NCI-H446 treated with DMSO at 0.1 percent for 48 hours (cell line): ENCODE measurements around the gene GPR179.
A peak's percentile ranks its signal among the peaks of the same experiment; 100 is the strongest.
"Not testable (repeated sequence)": the region's sequence is repeated elsewhere in the genome, so short reads cannot be mapped to it uniquely, and the experiment has no call there.

Experiments
- DNase-seq: peaks from one replicate; lab custom pipeline; 2025; lab: John Stamatoyannopoulos, UW

Gene GPR179

DNA sequence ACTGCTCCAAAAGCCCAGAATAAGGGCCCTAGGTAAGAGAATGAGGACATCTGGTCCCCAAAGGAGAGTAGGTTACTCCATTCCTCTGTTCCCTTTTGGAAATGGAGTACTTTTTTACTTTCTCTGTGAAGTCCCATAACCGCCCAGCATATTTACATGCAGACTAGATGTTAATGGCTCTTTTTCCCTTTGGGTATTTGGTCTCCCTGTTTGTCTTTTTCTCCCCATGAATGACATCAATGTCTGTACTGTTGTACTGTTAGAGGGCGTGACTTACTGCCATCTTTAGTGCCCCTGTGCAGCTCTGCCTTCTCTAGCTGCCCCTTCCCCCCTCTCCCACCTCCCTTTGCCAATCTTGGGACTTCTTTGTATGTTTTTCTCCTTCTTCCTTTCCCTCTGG is 19.0 kb downstream of the GPR179 start:
- DNase-seq, result no peak

DNA sequence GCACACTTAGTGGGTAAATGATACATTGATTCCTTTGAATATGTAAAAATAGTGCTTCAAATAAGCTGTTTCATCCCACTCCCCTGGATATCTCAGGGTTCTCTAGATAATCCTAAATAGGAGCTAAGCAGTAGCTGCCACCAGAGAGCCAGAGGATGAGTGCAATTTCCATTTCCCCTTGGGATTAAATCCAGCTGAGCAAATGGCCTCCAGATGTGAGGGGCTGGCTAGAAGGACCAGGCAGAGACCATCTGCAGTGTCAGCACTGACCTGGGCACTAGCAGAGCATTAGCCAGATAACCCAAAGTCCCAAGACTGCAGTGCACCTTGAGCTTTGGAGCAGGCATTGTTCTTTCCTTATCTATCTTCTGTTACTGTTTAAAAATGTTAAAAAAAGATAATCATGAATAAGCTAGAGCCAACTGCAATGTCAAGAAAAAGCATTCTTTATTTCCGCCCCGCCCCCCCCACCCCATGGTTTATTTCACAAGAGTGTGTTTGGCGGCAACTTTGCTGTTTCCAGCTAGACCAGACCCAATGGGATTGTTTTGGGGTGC is 19.5 kb downstream of the GPR179 start:
- no peak for DNase-seq

GRCh38 chr17:38322897-38323296 is 20.9 kb downstream of the GPR179 start:
- no peak for DNase-seq

GRCh38 chr17:38322156-38322779 is 21.5 kb downstream of the GPR179 start:
- no peak for DNase-seq

DNA sequence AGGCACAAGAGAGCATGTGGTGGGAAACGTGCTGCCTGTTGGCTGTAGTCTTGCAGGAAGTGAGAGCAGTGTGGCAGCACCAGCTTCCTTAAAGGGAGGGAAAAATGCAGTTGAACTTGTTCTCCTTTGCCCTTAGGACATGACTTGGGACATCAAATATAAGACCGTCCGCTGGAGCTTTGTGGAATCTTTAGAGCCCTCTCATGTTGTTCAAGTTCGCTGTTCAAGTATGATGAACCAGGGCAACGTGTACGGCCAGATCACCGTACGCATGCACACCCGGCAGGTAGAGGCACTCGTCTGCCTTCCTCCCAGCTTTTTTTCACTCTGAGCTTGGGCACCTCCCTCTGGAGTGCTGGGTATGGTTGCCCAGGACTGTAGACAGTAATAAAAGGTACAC is 23.3 kb downstream of the GPR179 start:
- no peak for DNase-seq

GRCh38 chr17:38317081-38317480 is 26.7 kb downstream of the GPR179 start:
- no peak for DNase-seq

GRCh38 chr17:38315497-38315896 is 28.3 kb downstream of the GPR179 start:
- no peak for DNase-seq

GRCh38 chr17:38296834-38297517 is 46.8 kb downstream of the GPR179 start, which contains the start of gene MRPL45:
Gene MRPL45, plus strand, starts transcription at chr17:38297168. Its CDS starts 16 bp downstream, at chr17:38297184.
- peak; percentile 83 for DNase-seq

DNA sequence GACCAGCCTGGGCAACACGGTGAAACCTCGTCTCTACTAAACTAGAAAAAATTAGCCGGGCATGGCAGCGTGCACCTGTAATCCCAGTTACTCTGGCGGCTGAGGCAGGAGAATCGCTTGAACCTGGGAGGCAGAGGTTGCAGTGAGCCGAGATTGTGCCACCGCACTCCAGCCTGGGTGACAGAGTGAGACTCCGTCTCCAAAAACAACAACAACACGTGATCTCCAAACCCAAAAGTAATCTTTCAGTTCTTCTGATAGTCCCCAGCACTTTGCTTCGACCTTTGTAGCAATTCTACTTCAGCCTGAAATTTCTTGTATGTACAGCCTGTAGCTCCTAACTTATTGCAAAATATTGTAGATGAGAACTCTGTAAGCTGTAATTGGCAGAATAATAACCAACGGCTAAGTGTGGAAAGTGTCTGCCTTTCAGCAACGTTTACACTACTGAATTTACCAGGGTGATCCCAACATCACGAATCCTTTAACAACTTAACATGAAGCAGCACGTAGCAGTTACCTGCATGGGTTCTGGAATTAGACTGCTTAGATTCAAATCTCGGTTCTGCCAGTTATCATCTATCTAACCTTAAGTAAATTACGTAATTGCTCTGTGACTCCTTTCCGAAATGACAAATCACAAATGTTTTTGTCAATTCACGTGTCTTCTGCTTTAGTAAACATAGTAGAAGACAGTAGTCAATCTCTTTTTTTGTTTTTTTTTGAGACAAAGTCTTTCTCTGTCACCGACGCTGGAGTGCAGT is 48.0 kb downstream of the GPR179 start:
- not testable (repeated sequence) for DNase-seq

GRCh38 chr17:38289760-38290159 is 54.0 kb downstream of the GPR179 start:
- DNase-seq, result not testable (repeated sequence)

- not testable (repeated sequence) for DNase-seq
These were observed 55.4 kb downstream of the GPR179 start for GRCh38 chr17:38288217-38288827.

GRCh38 chr17:38286501-38287091 is 57.2 kb downstream of the GPR179 start:
- DNase-seq, result not testable (repeated sequence)

DNA sequence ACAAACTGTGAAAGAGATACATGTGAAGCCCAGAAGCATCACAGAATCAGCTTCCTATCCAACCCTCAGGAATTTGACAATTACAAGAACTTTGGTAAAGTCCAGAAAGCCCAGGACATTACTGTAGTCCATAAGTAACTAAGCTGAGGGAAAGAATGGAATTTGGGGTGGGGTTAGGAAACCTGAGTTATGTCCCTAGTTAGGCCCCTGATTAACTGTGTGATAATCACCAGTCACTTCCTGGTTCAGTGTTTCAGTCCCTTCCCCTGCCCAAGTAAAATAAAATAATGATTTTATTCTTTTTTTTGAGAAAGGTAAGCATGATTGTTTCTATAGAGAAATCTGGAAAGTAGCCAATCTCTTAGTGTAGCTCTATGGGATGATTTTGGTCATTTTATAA is 57.8 kb downstream of the GPR179 start:
- not testable (repeated sequence) for DNase-seq
